A673 (cell line): ENCODE measurements around the gene CWC27. TPM values are rescaled to one million over a fixed set of nuclear protein-coding genes. Genes with fewer than 3 reads are reported as not detected.

Experiments used
- BruUV-seq: library from RNA; stranded (reverse); fragments of 400-500 nt; replicated peaks from 2 replicates; lab custom pipeline; 2021; lab: Mats Ljungman, UMichigan
- CTCF ChIA-PET: fragments of 300-600 bp; sonication (Branson Sonifier 250); formaldehyde crosslinking; loops from one replicate; lab custom pipeline; 2022; ENCODE audit warnings: antibody characterized with exemption; lab: Charles Lee
- POLR2A ChIA-PET: fragments of 300-600 bp; sonication (Branson Sonifier 250); formaldehyde crosslinking; loops from one replicate; lab custom pipeline; 2022; ENCODE audit warnings: antibody characterized with exemption; ENCODE audit not compliant: low non-redundant PET; lab: Charles Lee
- DNase-seq: peaks from one replicate; pipeline ENCODE4 v3.0.0-alpha.2; 2015; ENCODE audit warnings: low spot score
- H3K27ac ChIP-seq: fragments of 200-600 bp; sonication (generic); 2 replicates; pipeline ENCODE4 v1.5.1; 2016; ENCODE audit warnings: mixed run types, low read depth, mild to moderate bottlenecking, mixed read lengths, antibody characterized with exemption, low read length; ENCODE audit not compliant: poor library complexity, severe bottlenecking
- H3K27me3 ChIP-seq: fragments of 200-600 bp; sonication (generic); replicated peaks from 2 replicates; pipeline ENCODE4 v1.6.1; 2017; ENCODE audit warnings: mixed run types, low read depth, mild to moderate bottlenecking, mixed read lengths, antibody characterized with exemption, low read length; ENCODE audit not compliant: insufficient read depth, poor library complexity
- H3K36me3 ChIP-seq: fragments of 200-600 bp; sonication (generic); 2 replicates; pipeline ENCODE4 v1.6.1; 2016; ENCODE audit warnings: mixed run types, mild to moderate bottlenecking, mixed read lengths, antibody characterized with exemption, low read length; ENCODE audit not compliant: insufficient read depth, poor library complexity, severe bottlenecking
- H3K4me1 ChIP-seq: fragments of 200-600 bp; sonication (generic); 2 replicates; pipeline ENCODE4 v1.6.1; 2017; ENCODE audit warnings: mixed run types, mild to moderate bottlenecking, mixed read lengths, antibody characterized with exemption, low read length; ENCODE audit not compliant: insufficient read depth, poor library complexity, severe bottlenecking
- H3K4me3 ChIP-seq: fragments of 200-600 bp; sonication (generic); 2 replicates; pipeline ENCODE4 v1.5.1; 2016; ENCODE audit warnings: low read depth, mixed run types, mild to moderate bottlenecking, mixed read lengths, low read length; ENCODE audit not compliant: poor library complexity, severe bottlenecking
- H3K9me3 ChIP-seq: fragments of 200-600 bp; sonication (generic); 2 replicates; pipeline ENCODE4 v1.6.1; 2016; ENCODE audit warnings: mixed run types, low read depth, mild to moderate bottlenecking, mixed read lengths, antibody characterized with exemption, low read length; ENCODE audit not compliant: poor library complexity, severe bottlenecking
- EZH2 ChIP-seq: fragments of 200-600 bp; sonication (generic); IDR thresholded peaks from 2 replicates; pipeline ENCODE4 v1.6.1; 2017; ENCODE audit warnings: borderline replicate concordance, low read depth, mild to moderate bottlenecking, mixed read lengths, antibody characterized with exemption, low read length; ENCODE audit not compliant: poor library complexity, severe bottlenecking
- intact Hi-C: fragments of 100-400 bp; cut with micrococcal nuclease; formaldehyde crosslinking; loops from one replicate; pipeline ENCODE4 v1.10.0; 2022; ENCODE audit not compliant: unreplicated experiment
- total RNA-seq: library from RNA; stranded (reverse); gene quantifications from 2 replicates; pipeline ENCODE4 v1.2.3, GENCODE V29; 2021
- TF ChIP-seq, protein P1 (sequence below): fragments of 300-800, 200-600 bp; sonication (generic); conservative IDR thresholded peaks from 2 replicates; pipeline ENCODE4 v1.5.1; 2017; ENCODE audit warnings: low read depth, mild to moderate bottlenecking, antibody characterized with exemption, low read length, moderate library complexity, mixed read lengths

The CWC27 gene
- total RNA-seq, 1 experiment from 2014 or later: 38.0 TPM

DNA sequence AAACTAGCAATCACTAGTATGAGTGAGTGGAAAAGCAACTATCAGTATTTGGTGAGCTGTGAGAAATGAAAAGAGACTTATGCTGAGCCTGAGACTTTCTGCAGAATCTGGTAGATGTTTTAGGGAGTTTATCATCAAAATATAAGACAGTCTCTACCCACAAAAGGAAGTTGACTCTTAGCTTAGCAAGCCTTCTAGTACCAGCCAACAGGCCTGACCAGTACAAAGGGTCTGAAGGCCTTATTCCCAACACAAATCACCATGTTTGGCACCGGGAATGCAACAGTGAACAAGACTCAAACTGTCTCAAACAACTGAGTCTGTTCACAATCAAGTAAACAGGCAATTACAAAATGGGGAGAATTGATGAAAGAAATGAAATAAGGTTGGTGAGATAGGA, 244.4 kb downstream of the CWC27 start:
- ChIA-PET CTCF (no interaction called here), POLR2A (no interaction called here)
- Histone ChIP-seq H3K9me3 (no peaks in the 10 kb centered on the region), H3K36me3 (no peaks in the 10 kb centered on the region), H3K4me1 (no peaks in the 10 kb centered on the region), H3K27ac (no peak overlapping the region), H3K4me3 (no peak overlapping the region), H3K27me3 (no peaks in the 10 kb centered on the region)
- intact Hi-C loops: no loop called here
- BruUV-seq: no TSS peak
- no peak for DNase-seq
- TF ChIP-seq, protein P1, sequence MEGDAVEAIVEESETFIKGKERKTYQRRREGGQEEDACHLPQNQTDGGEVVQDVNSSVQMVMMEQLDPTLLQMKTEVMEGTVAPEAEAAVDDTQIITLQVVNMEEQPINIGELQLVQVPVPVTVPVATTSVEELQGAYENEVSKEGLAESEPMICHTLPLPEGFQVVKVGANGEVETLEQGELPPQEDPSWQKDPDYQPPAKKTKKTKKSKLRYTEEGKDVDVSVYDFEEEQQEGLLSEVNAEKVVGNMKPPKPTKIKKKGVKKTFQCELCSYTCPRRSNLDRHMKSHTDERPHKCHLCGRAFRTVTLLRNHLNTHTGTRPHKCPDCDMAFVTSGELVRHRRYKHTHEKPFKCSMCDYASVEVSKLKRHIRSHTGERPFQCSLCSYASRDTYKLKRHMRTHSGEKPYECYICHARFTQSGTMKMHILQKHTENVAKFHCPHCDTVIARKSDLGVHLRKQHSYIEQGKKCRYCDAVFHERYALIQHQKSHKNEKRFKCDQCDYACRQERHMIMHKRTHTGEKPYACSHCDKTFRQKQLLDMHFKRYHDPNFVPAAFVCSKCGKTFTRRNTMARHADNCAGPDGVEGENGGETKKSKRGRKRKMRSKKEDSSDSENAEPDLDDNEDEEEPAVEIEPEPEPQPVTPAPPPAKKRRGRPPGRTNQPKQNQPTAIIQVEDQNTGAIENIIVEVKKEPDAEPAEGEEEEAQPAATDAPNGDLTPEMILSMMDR: no peak
- no peak for TF ChIP-seq EZH2

DNA sequence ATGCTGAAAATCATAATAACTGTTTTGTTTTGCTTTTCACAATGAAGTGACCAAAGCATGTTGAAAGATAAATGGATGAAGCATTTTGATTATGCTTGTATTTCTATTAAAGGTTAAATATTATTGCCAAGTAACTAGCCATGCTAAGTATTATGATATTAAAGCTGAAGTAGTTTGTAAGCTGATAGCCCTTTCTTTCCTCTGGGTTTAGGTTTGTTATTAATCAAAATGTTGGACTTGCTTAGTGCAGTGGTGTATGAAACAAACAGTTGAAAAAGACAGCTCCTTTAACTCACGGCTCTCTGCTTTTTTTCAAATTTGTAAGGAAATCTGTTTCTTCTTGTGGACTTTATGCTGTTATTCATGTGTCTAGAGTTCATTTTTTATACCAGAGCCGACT, 246.0 kb downstream of the CWC27 start:
- intact Hi-C loops: no loop called here

DNA sequence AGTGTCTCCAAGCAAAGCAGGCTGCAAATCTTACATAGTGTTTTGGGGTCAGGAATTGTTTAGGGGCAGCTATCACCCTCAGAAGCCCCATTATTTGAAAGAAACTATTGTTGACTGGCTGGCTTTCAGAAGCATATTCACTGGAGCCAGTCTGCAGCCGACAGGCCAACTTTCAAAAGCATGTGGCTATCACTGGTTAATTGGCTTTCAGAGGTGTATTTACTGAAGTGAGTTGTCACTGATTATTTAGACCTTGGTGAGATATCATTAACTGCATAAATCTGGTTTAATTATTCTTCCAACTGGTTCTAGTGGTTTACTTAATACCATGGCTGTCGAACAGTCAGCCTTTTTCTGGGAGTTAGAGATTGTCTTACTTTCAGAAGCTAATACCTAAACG, 247.0 kb downstream of the CWC27 start:
- ChIA-PET CTCF (no interaction called here), POLR2A (no interaction called here)
- Histone ChIP-seq H3K4me3 (no peak overlapping the region), H3K36me3 (no peaks in the 10 kb centered on the region), H3K27me3 (no peaks in the 10 kb centered on the region), H3K27ac (no peak overlapping the region), H3K9me3 (no peaks in the 10 kb centered on the region), H3K4me1 (no peaks in the 10 kb centered on the region)
- no peak for DNase-seq
- intact Hi-C loops: no loop called here
- TF ChIP-seq EZH2: no peak
- BruUV-seq: no TSS peak

More for the DNA sequence above, 246.0 kb downstream of the CWC27 start:
- H3K4me1 ChIP-seq: no peaks in the 10 kb centered on the region
- ChIA-PET CTCF (no interaction called here), POLR2A (no interaction called here)
- no peak overlapping the region for H3K4me3 ChIP-seq
- no peak for DNase-seq
- H3K9me3 ChIP-seq: no peaks in the 10 kb centered on the region
- BruUV-seq: no TSS peak
- no peaks in the 10 kb centered on the region for H3K27me3 ChIP-seq
- no peak overlapping the region for H3K27ac ChIP-seq
- TF ChIP-seq, protein P1: no peak
- no peak for TF ChIP-seq EZH2
- H3K36me3 ChIP-seq: no peaks in the 10 kb centered on the region

DNA sequence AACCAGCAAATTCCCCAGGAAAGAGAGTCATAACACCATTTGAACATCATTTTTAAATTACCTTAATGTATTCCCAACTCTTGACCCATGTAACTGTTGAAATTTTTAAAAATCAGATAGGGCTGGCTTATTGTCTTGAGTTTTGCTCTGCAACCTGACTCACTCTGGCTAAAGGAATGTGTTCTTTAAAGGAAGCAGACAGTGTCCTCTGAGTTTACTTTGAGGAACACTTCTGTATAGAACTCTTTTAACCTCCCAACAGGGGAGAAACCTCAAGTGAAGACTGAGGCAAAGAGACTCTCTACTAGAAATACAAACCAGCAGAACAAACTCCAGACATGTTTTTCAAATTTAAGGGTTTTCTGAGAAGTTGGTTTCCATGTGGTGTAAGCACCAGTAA, 248.9 kb downstream of the CWC27 start:
- BruUV-seq: no TSS peak
- Histone ChIP-seq H3K27ac (no peak overlapping the region), H3K9me3 (no peaks in the 10 kb centered on the region), H3K36me3 (no peaks in the 10 kb centered on the region), H3K4me1 (no peaks in the 10 kb centered on the region), H3K27me3 (no peaks in the 10 kb centered on the region), H3K4me3 (no peak overlapping the region)
- TF ChIP-seq, protein P1: no peak
- TF ChIP-seq EZH2: no peak
- intact Hi-C loops: no loop called here
- CTCF ChIA-PET: no interaction called here
- no peak for DNase-seq
- POLR2A ChIA-PET: no interaction called here
